BJ (cell line): ENCODE measurements around the gene CCNK. TPM values are rescaled to one million over a fixed set of nuclear protein-coding genes. Genes with fewer than 3 reads are reported as not detected.

ENCODE experiments used
- CTCF ChIA-PET: fragments of 350-600 bp; formaldehyde crosslinking; extraction: SDS; loops from one replicate; lab custom pipeline; 2021; ENCODE audit warnings: antibody characterized with exemption, inconsistent platforms; lab: Yijun Ruan, JAX
- POLR2A ChIA-PET: fragments of 300-600 bp; sonication (Branson Sonifier 250); formaldehyde crosslinking; extraction: SDS; loops from one replicate; lab custom pipeline; 2021; ENCODE audit warnings: antibody characterized with exemption; lab: Charles Lee
- DNase-seq: peaks from one replicate; pipeline ENCODE4 v3.0.0-alpha.2; 2011; ENCODE audit warnings: low read depth
- H3K27me3 ChIP-seq: 2 replicates; pipeline ENCODE4 v1.6.0; 2011; ENCODE audit warnings: low read length; ENCODE audit not compliant: control insufficient read depth, insufficient read depth
- H3K36me3 ChIP-seq: 2 replicates; pipeline ENCODE4 v1.5.1; 2011; ENCODE audit warnings: low read length; ENCODE audit not compliant: control insufficient read depth, insufficient read depth
- H3K4me3 ChIP-seq: 2 replicates; pipeline ENCODE4 v1.5.1; 2011; ENCODE audit warnings: low read depth, mild to moderate bottlenecking, control low read depth, low read length
- polyA plus RNA-seq: library from polyadenylated mRNA; depleted of rRNA; stranded (reverse); fragments of >200 nt; gene quantifications from 2 replicates; pipeline ENCODE4 v1.2.3, GENCODE V29; 2011
- TF ChIP-seq, protein P1 (sequence below): IDR thresholded peaks from 2 replicates; pipeline ENCODE4 v1.5.1; 2011; ENCODE audit warnings: low read depth, mild to moderate bottlenecking, control low read depth, inconsistent platforms, low read length, moderate library complexity; ENCODE audit not compliant: insufficient read depth

The CCNK gene
- polyA plus RNA-seq, 1 experiment: 11.0 TPM

DNA sequence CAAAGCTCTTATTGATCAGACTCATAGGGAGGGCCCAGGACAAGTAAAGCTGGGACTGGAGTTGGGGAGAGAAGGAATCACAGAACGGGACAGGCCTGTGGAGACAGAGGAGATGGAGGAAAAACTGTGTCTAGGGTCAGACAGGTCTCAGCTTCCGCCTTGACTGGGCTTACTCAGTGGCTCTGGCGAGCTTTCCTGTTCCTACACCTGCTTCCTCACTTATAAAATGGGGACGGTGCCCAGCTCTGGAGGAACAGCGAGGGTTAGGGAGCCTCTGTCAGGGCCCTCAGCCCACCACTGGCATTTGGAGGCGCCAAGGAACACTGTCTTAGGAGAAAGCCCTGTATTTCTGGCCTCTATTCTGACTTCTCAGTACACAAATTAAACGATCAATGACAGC, 35.3 kb upstream of the CCNK start:
- ChIA-PET POLR2A (no interaction called here), CTCF (interaction anchor here (0.7 to 2.0 kb wide), 4 partner anchors 10 to 57 kb away, joined by 4 to 6 read pairs (median 6); no protein-coding TSS in a partner anchor)
- H3K27me3 ChIP-seq: no peaks in the 10 kb centered on the region
- no peak overlapping the region for H3K4me3 ChIP-seq
- DNase-seq: no peak
- peaks cover 11% of the 10 kb centered on the region for H3K36me3 ChIP-seq
- TF ChIP-seq, protein P1, sequence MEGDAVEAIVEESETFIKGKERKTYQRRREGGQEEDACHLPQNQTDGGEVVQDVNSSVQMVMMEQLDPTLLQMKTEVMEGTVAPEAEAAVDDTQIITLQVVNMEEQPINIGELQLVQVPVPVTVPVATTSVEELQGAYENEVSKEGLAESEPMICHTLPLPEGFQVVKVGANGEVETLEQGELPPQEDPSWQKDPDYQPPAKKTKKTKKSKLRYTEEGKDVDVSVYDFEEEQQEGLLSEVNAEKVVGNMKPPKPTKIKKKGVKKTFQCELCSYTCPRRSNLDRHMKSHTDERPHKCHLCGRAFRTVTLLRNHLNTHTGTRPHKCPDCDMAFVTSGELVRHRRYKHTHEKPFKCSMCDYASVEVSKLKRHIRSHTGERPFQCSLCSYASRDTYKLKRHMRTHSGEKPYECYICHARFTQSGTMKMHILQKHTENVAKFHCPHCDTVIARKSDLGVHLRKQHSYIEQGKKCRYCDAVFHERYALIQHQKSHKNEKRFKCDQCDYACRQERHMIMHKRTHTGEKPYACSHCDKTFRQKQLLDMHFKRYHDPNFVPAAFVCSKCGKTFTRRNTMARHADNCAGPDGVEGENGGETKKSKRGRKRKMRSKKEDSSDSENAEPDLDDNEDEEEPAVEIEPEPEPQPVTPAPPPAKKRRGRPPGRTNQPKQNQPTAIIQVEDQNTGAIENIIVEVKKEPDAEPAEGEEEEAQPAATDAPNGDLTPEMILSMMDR: no peak

DNA sequence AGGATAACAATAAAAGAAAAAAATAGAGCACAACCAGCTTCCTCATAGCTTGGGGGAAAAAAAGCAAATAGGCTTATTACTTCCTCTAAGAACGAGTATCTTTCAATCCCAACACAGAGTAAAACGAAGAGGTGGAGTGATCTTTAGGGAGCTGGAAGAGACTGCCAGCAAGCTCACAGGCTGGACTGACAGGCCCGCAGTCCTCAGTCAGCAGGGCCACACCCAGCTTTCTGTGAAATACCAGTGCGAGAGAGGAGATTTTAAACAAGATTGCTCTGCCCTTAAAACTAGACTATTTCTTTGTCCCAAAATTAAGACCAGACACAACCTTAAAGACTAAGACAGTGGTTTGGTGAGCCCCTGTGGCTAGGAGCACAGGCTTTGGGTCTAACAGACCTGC, 33.5 kb upstream of the CCNK start:
- POLR2A ChIA-PET: no interaction called here
- H3K27me3 ChIP-seq: no peaks in the 10 kb centered on the region
- peaks cover 9% of the 10 kb centered on the region for H3K36me3 ChIP-seq
- DNase-seq: no peak
- TF ChIP-seq, protein P1: no peak
- CTCF ChIA-PET: no interaction called here
- H3K4me3 ChIP-seq: no peak overlapping the region

DNA sequence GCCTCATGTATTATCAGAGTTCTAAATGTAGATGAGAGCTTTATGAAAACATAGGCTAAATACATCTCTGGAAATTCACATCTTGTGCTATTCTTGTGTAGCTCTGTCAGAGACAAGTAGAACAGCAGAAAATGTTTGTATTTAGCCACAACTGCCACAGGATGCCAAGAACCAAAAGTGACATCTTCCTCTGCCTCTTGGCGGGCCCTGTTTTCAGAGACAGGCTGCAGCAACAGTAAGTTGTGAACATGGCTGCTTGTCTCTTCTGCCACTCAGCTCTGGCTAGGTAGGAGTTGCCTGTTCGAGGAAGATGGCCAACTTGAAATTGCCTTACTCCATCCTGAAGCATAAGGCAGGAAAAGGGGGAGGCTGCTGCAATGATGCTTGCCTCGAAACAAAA, 30.9 kb upstream of the CCNK start:
- TF ChIP-seq, protein P1: no peak
- no peaks in the 10 kb centered on the region for H3K27me3 ChIP-seq
- POLR2A ChIA-PET: no interaction called here
- H3K4me3 ChIP-seq: no peak overlapping the region
- CTCF ChIA-PET: interaction anchor here (0.9 to 1.9 kb wide), 5 partner anchors 10 to 61 kb away, joined by 3 to 5 read pairs (median 4); no protein-coding TSS in a partner anchor
- H3K36me3 ChIP-seq: peaks cover 9% of the 10 kb centered on the region
- no peak for DNase-seq

DNA sequence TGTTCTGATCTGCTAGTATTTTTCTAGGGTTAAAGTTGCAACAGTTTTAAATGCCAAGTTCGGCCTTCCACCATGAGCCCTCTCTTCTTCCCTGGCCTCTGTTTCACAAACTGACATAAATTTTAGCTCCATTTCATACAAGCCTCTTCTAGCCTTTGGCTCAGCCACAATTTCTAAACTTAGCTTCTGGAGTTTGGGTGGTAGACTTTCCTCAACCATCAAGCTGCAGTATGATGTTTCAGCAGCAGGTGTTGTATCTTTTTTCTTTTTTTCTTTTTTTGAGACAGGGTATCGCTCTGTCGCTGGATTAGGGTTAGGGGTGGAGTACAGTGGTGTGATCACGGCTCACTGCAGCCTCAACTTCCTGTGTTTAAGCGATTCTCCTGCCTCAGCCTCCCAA, 30.0 kb upstream of the CCNK start:
- Histone ChIP-seq H3K4me3 (no peak overlapping the region), H3K36me3 (peaks cover 9% of the 10 kb centered on the region), H3K27me3 (no peaks in the 10 kb centered on the region)
- no peak for DNase-seq
- POLR2A ChIA-PET: no interaction called here
- TF ChIP-seq, protein P1: no peak
- CTCF ChIA-PET: interaction anchor here (0.7 to 1.9 kb wide), 5 partner anchors 11 to 58 kb away, joined by 3 to 5 read pairs (median 4); no protein-coding TSS in a partner anchor

DNA sequence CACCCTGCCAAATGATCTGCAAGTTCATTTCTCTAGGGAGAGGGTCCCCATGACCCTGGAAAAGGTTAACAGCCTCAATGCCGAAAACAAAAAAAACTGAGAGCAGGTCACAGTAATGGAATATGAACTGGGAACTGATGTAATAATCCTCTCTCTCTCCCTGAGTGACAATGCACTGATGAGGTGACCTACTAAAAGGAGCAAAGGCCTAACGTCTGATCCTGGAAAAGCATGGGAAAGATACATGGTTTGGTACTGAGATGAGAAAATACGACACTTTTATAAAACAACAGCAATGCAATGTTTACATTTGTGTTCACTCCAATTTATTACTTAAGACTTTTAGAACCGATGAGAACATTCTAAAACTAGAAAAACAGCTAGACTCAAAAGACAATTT, 28.2 kb upstream of the CCNK start:
- ChIA-PET POLR2A (no interaction called here), CTCF (no interaction called here)
- Histone ChIP-seq H3K27me3 (no peaks in the 10 kb centered on the region), H3K4me3 (no peak overlapping the region), H3K36me3 (peaks cover 6% of the 10 kb centered on the region)
- DNase-seq: no peak
- TF ChIP-seq, protein P1: no peak
